Mesendoderm (in vitro differentiated cells): ENCODE results near the gene SCNN1G.

ENCODE experiments used
- DNase-seq: peaks from one replicate; pipeline ENCODE4 v3.0.0; 2013
- H2AK5ac ChIP-seq: 2 replicates; pipeline ENCODE4 v1.6.1; 2013; ENCODE audit warnings: low read length, inconsistent platforms
- H2BK120ac ChIP-seq: 2 replicates; pipeline ENCODE4 v1.6.1; 2013; ENCODE audit warnings: low read depth, mild to moderate bottlenecking, low read length, moderate library complexity, mixed read lengths
- H2BK15ac ChIP-seq: replicated peaks from 2 replicates; pipeline ENCODE4 v1.6.1; 2013; ENCODE audit warnings: low read depth, mild to moderate bottlenecking, moderate library complexity
- H2BK5ac ChIP-seq: 2 replicates; pipeline ENCODE4 v1.6.1; 2013; ENCODE audit warnings: low read length, inconsistent platforms
- H3K18ac ChIP-seq: 2 replicates; pipeline ENCODE4 v1.6.1; 2013; ENCODE audit warnings: mild to moderate bottlenecking, low read length, mixed read lengths
- H3K23ac ChIP-seq: one replicate; pipeline ENCODE4 v1.6.1; 2013; ENCODE audit warnings: low read length
- H3K27ac ChIP-seq: 2 replicates; pipeline ENCODE4 v1.5.1; 2013; ENCODE audit warnings: low read depth, mild to moderate bottlenecking, inconsistent platforms, low read length, moderate library complexity
- H3K27me3 ChIP-seq: 2 replicates; pipeline ENCODE4 v1.6.1; 2013; ENCODE audit warnings: low read length, control low read depth, mild to moderate bottlenecking, inconsistent platforms; ENCODE audit not compliant: insufficient read depth, poor library complexity
- H3K36me3 ChIP-seq: 2 replicates; pipeline ENCODE4 v1.6.1; 2013; ENCODE audit warnings: low read length, inconsistent platforms; ENCODE audit not compliant: control insufficient read depth, insufficient read depth
- H3K4ac ChIP-seq: one replicate; pipeline ENCODE4 v1.6.1; 2013; ENCODE audit warnings: low read depth, mild to moderate bottlenecking, low read length, moderate library complexity
- H3K4me1 ChIP-seq: 2 replicates; pipeline ENCODE4 v1.6.1; 2013; ENCODE audit warnings: low read depth, low read length, inconsistent platforms; ENCODE audit not compliant: control insufficient read depth
- H3K4me2 ChIP-seq: 2 replicates; pipeline ENCODE4 v1.6.1; 2013; ENCODE audit warnings: low read length
- H3K4me3 ChIP-seq: 2 replicates; pipeline ENCODE4 v1.5.1; 2013; ENCODE audit warnings: mild to moderate bottlenecking, low read length
- H3K56ac ChIP-seq: one replicate; pipeline ENCODE4 v1.6.1; 2013; ENCODE audit warnings: low read length
- H3K79me1 ChIP-seq: 2 replicates; pipeline ENCODE4 v1.6.1; 2013; ENCODE audit warnings: low read length, inconsistent platforms
- H3K79me2 ChIP-seq: 2 replicates; pipeline ENCODE4 v1.6.1; 2013; ENCODE audit warnings: mild to moderate bottlenecking, low read length; ENCODE audit not compliant: control insufficient read depth, insufficient read depth
- H3K9ac ChIP-seq: 2 replicates; pipeline ENCODE4 v1.6.1; 2013; ENCODE audit warnings: low read length, inconsistent platforms
- H4K5ac ChIP-seq: one replicate; pipeline ENCODE4 v1.6.1; 2013; ENCODE audit warnings: low read length
- H4K8ac ChIP-seq: one replicate; pipeline ENCODE4 v1.6.1; 2013; ENCODE audit warnings: low read depth, mild to moderate bottlenecking, control low read depth, low read length, moderate library complexity
- WGBS: extraction: QIAGEN DNeasy Blood & Tissue Kit; methylation state at CpG from one replicate; pipeline ENCODE4 v1.1.7; 2013; ENCODE audit warnings: low lambda C conversion rate, missing lambda C conversion rate; ENCODE audit not compliant: insufficient coverage; ENCODE audit errors: extremely low coverage; 5-methylcytosine and 5-hydroxymethylcytosine counted together

The SCNN1G gene

DNA sequence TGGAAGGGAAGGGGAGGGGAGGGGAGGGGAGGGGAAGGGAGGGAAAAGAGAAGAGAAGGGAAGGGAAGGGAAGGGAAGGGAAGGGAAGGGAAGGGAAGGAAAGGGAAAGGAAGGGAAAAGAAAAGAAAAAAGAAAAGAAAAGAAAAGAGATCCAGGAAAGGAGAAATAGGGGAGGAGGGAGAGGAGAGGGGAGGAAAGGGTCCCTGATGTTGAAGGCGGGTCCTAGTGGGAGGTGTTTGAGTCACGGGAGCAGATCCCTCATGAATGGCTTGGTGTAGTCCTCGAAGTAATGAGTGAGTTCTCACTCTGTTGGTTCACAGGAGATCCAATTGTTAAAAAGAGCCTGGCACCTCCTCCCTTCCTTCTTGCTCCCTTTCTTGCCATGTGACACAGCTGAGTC lies 26.4 kb upstream of the SCNN1G start:
- no peak overlapping the region for H2AK5ac ChIP-seq
- H4K8ac ChIP-seq, result no peak overlapping the region
- no peak overlapping the region for H3K9ac ChIP-seq
- no peak overlapping the region for H2BK120ac ChIP-seq
- H3K4me1 ChIP-seq, result no peaks in the 10 kb centered on the region
- no peaks in the 10 kb centered on the region for H3K27me3 ChIP-seq
- H3K79me1 ChIP-seq, result no peaks in the 10 kb centered on the region
- no CpG with 5 or more reads among the region's 3 CpGs for WGBS
- H3K56ac ChIP-seq, result no peak overlapping the region
- H3K4ac ChIP-seq, result no peak overlapping the region
- H3K23ac ChIP-seq, result no peak overlapping the region
- no peak overlapping the region for H3K4me2 ChIP-seq
- H3K18ac ChIP-seq, result no peak overlapping the region
- no peak overlapping the region for H3K27ac ChIP-seq
- no peaks in the 10 kb centered on the region for H3K36me3 ChIP-seq
- H3K4me3 ChIP-seq, result no peak overlapping the region
- H2BK5ac ChIP-seq, result no peak overlapping the region
- H4K5ac ChIP-seq, result no peak overlapping the region
- DNase-seq, result no peak
- H2BK15ac ChIP-seq, result no peak overlapping the region
- no peaks in the 10 kb centered on the region for H3K79me2 ChIP-seq

DNA sequence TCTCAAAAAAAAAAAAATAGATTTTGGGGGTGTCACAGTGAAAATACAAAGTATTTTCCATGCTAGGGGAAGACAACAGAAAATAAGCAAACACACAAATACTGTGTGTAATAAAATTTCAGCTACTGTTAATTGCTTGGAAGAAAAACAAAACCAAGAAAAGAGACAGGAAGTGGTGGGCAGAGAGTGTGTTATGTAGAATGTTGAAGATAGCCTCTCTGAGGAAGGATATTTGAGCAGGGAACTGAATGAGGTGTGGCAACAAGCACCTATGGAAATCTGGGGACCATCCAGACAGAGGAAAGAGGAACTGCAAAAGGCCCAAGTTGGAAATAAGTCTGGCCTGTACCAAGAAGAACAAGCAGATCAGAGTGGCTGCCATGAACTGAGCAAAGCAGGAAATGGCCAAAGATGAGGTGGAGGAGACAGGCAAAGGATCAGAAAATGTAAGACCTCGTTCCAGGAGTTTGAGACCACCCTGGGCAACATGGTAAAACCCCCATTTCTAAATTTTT lies 25.5 kb upstream of the SCNN1G start:
- no CpG with 5 or more reads among the region's 1 CpG for WGBS
- H2BK15ac ChIP-seq, result no peak overlapping the region
- H3K56ac ChIP-seq, result no peak overlapping the region
- H3K18ac ChIP-seq, result no peak overlapping the region
- no peaks in the 10 kb centered on the region for H3K79me1 ChIP-seq
- H4K8ac ChIP-seq, result no peak overlapping the region
- no peak overlapping the region for H3K4ac ChIP-seq
- no peaks in the 10 kb centered on the region for H3K36me3 ChIP-seq
- H3K4me3 ChIP-seq, result no peak overlapping the region
- H3K79me2 ChIP-seq, result no peaks in the 10 kb centered on the region
- H3K4me2 ChIP-seq, result no peak overlapping the region
- H3K23ac ChIP-seq, result no peak overlapping the region
- H2BK120ac ChIP-seq, result no peak overlapping the region
- no peaks in the 10 kb centered on the region for H3K27me3 ChIP-seq
- H4K5ac ChIP-seq, result no peak overlapping the region
- no peaks in the 10 kb centered on the region for H3K4me1 ChIP-seq
- no peak overlapping the region for H2BK5ac ChIP-seq
- DNase-seq, result no peak
- no peak overlapping the region for H2AK5ac ChIP-seq
- no peak overlapping the region for H3K9ac ChIP-seq
- no peak overlapping the region for H3K27ac ChIP-seq

DNA sequence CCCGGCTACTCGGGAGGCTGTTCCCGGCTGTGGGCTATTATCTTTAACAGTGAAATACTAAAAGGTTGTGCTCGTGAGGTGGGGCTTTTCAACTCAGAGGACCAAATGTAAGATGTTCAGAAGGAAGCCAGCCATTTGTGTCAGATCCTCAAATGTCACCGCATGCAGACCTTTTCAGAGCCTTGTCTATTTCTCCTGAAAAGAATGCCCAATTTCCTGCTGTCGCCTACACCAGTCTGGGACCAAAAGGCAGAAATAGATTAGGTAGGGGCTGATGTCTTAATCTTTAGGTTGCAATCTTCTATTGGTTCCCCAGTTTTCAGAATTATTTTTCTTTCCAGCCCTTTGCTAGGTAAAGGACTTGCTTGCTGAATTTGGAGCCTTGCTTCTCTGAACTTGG lies 24.4 kb upstream of the SCNN1G start:
- H3K79me1 ChIP-seq, result no peaks in the 10 kb centered on the region
- DNase-seq, result no peak
- no peak overlapping the region for H3K4ac ChIP-seq
- no peak overlapping the region for H3K56ac ChIP-seq
- no peak overlapping the region for H2BK120ac ChIP-seq
- no peak overlapping the region for H4K8ac ChIP-seq
- H3K9ac ChIP-seq, result no peak overlapping the region
- no peak overlapping the region for H2BK5ac ChIP-seq
- H3K23ac ChIP-seq, result no peak overlapping the region
- H3K27me3 ChIP-seq, result no peaks in the 10 kb centered on the region
- no peaks in the 10 kb centered on the region for H3K36me3 ChIP-seq
- H3K4me1 ChIP-seq, result no peaks in the 10 kb centered on the region
- no peak overlapping the region for H3K4me2 ChIP-seq
- no CpG with 5 or more reads among the region's 6 CpGs for WGBS
- no peak overlapping the region for H2AK5ac ChIP-seq
- H3K18ac ChIP-seq, result no peak overlapping the region
- H4K5ac ChIP-seq, result no peak overlapping the region
- no peak overlapping the region for H2BK15ac ChIP-seq
- H3K4me3 ChIP-seq, result no peak overlapping the region
- no peak overlapping the region for H3K27ac ChIP-seq
- no peaks in the 10 kb centered on the region for H3K79me2 ChIP-seq

DNA sequence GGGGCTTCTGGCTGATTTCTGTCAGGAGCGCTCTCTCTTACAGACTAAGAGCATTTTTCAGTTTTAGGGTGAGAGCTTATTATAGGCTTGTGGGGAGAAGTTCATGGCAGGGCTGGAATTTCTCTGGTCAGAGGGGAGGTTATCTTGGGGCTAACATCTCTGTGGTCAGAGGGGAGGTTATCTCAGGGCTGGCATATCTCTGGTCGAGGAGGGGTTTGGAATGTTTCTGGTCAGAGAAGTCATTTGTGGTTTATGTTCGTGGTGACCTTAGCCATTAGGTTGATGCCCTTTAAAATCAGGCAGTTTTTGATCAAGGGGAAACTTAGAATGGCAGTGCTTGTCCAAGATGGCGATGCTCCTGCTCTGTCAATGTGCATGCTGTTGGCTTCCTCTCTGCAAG lies 22.5 kb upstream of the SCNN1G start:
- Histone ChIP-seq H3K4me1 (no peaks in the 10 kb centered on the region), H3K27me3 (no peaks in the 10 kb centered on the region), H2BK5ac (no peak overlapping the region), H4K8ac (no peak overlapping the region), H2BK15ac (no peak overlapping the region), H3K4me2 (no peak overlapping the region), H3K4me3 (no peak overlapping the region), H2BK120ac (no peak overlapping the region), H3K56ac (no peak overlapping the region), H3K4ac (no peak overlapping the region), H3K27ac (no peak overlapping the region), H3K23ac (no peak overlapping the region), H3K79me1 (no peaks in the 10 kb centered on the region), H4K5ac (no peak overlapping the region), H3K36me3 (no peaks in the 10 kb centered on the region), H2AK5ac (no peak overlapping the region), H3K18ac (no peak overlapping the region), H3K79me2 (no peaks in the 10 kb centered on the region), H3K9ac (no peak overlapping the region)
- WGBS, result no CpG with 5 or more reads among the region's 4 CpGs
- DNase-seq, result no peak

DNA sequence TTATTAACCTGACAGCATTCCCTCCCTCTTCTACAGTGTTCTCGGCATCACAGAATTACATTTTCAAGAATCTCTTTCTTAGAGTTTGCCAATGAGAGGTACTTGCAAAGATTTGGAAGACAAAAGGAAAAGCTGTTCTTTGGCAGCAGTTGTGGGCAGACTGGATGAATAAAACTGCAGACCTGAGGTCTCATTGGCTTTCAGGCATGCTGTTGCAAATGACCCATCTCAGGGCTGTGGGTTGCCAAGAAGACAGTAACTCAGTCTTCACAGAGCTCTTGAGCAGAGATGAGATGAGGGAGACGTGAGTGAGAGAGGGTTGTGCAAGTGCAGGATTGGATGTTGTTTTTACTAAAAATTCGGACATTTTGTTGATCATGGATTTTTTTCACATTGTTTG lies 22.0 kb upstream of the SCNN1G start:
- Histone ChIP-seq H3K79me1 (no peaks in the 10 kb centered on the region), H2BK5ac (no peak overlapping the region)
- DNase-seq, result no peak

DNA sequence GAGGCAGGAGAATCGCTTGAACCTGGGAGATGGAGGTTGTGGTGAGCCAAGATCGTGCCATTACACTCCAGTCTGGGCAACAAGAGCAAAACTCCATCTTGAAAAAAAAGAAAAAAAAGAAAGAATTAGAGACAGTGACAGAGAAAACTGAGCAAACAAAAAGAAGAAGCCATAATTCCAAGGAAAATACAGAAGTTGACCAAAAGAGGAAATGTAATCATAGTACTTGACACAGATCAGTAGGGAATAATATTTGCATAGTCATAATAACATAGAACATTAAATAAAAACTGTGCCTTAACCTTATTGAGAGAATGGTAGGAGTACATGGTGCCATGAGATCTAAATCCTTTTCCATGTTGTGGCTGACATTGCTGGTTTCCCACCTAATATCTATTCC lies 18.6 kb upstream of the SCNN1G start:
- Histone ChIP-seq H3K27me3 (no peaks in the 10 kb centered on the region), H3K4me1 (no peaks in the 10 kb centered on the region), H4K8ac (no peak overlapping the region), H2BK15ac (no peak overlapping the region), H3K56ac (no peak overlapping the region), H3K18ac (no peak overlapping the region), H2BK120ac (no peak overlapping the region), H2AK5ac (no peak overlapping the region), H3K23ac (no peak overlapping the region), H3K27ac (no peak overlapping the region), H3K4me3 (no peak overlapping the region), H2BK5ac (no peak overlapping the region), H3K9ac (no peak overlapping the region), H3K36me3 (no peaks in the 10 kb centered on the region), H3K79me2 (no peaks in the 10 kb centered on the region), H3K4ac (no peak overlapping the region), H3K4me2 (no peak overlapping the region), H4K5ac (no peak overlapping the region), H3K79me1 (no peaks in the 10 kb centered on the region)
- no CpG with 5 or more reads among the region's 2 CpGs for WGBS
- no peak for DNase-seq

More for the DNA sequence above, 22.0 kb upstream of the SCNN1G start:
- no peak overlapping the region for H3K4ac ChIP-seq
- no peaks in the 10 kb centered on the region for H3K36me3 ChIP-seq
- H2BK15ac ChIP-seq, result no peak overlapping the region
- no peak overlapping the region for H4K5ac ChIP-seq
- H3K18ac ChIP-seq, result no peak overlapping the region
- no peak overlapping the region for H3K56ac ChIP-seq
- no peak overlapping the region for H4K8ac ChIP-seq
- H2BK120ac ChIP-seq, result no peak overlapping the region
- H3K4me1 ChIP-seq, result no peaks in the 10 kb centered on the region
- no peak overlapping the region for H3K9ac ChIP-seq
- H2AK5ac ChIP-seq, result no peak overlapping the region
- no peak overlapping the region for H3K23ac ChIP-seq
- H3K4me2 ChIP-seq, result no peak overlapping the region
- no CpG with 5 or more reads among the region's 3 CpGs for WGBS
- no peak overlapping the region for H3K27ac ChIP-seq
- H3K79me2 ChIP-seq, result no peaks in the 10 kb centered on the region
- H3K4me3 ChIP-seq, result no peak overlapping the region
- H3K27me3 ChIP-seq, result no peaks in the 10 kb centered on the region
